ENCODE measurements around the gene ADGRG6. TPM values are rescaled to one million over a fixed set of nuclear protein-coding genes. Genes with fewer than 3 reads are reported as not detected.
"Not testable (repeated sequence)": the region's sequence is repeated elsewhere in the genome, so short reads cannot be mapped to it uniquely, and the experiment has no call there.

Gene ADGRG6
- total RNA-seq, 1 donor from 2014 or later, result 0.07 TPM

DNA sequence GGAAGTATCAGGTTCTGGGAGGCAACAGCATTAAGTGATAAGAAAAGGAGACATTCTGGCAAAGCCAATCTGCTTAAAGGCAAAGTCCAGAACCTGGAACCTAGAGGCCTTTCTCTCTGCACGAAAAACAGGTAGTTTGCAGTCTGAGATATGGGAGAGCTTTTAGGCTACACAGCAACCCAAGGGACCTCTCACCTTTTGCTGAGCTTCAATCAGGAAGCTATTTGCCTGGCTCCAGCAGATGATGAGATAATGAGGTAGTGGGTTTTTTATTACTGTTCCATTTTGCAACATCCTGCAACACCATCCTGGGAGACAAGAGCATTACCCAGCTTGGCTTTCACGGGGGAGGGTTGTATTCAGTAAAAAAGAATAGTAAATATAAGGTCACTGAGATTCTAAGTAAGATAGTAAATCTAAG is 143.1 kb downstream of the ADGRG6 start:
- Mint-ChIP-seq H3K4me3 (ENCODE audit: low read depth) (no peak overlapping the region), H3K27ac (no peak overlapping the region), H3K9me3 (no peaks in the 10 kb centered on the region), H3K4me1 (ENCODE audit: low read depth) (no peaks in the 10 kb centered on the region), H3K36me3 (ENCODE audit: low read depth) (no peaks in the 10 kb centered on the region), H3K27me3 (ENCODE audit: low read depth) (peaks cover 5% of the 10 kb centered on the region)
- intact Hi-C loops (cut with micrococcal nuclease), result no loop called here
- no peak for DNase-seq (ENCODE audit: low spot score)

DNA sequence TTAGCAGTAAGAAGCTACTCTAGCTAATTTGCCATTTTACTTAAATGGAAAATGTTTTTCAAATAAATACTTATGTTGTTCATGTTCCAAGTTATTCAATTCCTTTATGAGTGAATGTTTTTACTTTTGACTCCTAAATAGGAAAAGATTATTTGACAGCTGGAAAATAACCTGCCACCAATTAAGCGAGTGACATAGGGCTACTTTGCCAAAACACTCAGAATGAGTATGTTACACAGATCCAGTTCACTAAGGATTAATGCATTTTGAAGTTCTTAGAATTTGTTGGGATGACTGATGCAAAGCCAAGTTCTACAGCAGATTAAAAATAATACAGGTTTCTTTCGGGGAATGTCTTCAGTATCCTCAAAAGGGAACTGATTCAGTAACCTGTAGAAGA is 144.4 kb downstream of the ADGRG6 start:
- intact Hi-C loops (cut with micrococcal nuclease), result no loop called here
- no peak for DNase-seq (ENCODE audit: low spot score)
- Mint-ChIP-seq H3K27me3 (ENCODE audit: low read depth) (peaks cover 5% of the 10 kb centered on the region), H3K36me3 (ENCODE audit: low read depth) (no peaks in the 10 kb centered on the region), H3K4me1 (ENCODE audit: low read depth) (no peaks in the 10 kb centered on the region), H3K27ac (no peak overlapping the region), H3K4me3 (ENCODE audit: low read depth) (no peak overlapping the region), H3K9me3 (no peaks in the 10 kb centered on the region)

DNA sequence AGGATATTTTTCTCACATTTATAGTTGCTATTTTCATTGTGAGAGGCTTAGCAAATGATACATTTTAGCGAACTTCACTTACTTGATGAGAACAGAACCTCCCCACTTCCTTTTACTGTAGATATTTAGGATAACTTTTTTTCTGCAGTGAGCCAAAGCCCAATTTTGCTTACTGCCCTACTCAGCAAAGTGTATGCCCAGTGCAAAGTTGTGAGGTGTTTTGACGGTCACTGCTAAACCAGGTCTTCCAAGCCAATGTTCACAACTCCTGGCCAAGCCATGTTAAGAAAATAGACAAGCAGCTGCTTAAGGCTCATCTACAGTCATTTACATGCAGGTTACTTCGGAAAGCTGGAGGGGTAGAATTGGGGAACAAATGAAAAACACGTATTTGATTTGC is 144.8 kb downstream of the ADGRG6 start:
- no peaks in the 10 kb centered on the region for H3K4me1 Mint-ChIP-seq (ENCODE audit: low read depth)
- no peak for DNase-seq (ENCODE audit: low spot score)
- H3K27ac Mint-ChIP-seq, result no peak overlapping the region
- H3K4me3 Mint-ChIP-seq (ENCODE audit: low read depth), result no peak overlapping the region
- no peaks in the 10 kb centered on the region for H3K9me3 Mint-ChIP-seq
- peaks cover 5% of the 10 kb centered on the region for H3K27me3 Mint-ChIP-seq (ENCODE audit: low read depth)
- intact Hi-C loops (cut with micrococcal nuclease), result no loop called here
- no peaks in the 10 kb centered on the region for H3K36me3 Mint-ChIP-seq (ENCODE audit: low read depth)

DNA sequence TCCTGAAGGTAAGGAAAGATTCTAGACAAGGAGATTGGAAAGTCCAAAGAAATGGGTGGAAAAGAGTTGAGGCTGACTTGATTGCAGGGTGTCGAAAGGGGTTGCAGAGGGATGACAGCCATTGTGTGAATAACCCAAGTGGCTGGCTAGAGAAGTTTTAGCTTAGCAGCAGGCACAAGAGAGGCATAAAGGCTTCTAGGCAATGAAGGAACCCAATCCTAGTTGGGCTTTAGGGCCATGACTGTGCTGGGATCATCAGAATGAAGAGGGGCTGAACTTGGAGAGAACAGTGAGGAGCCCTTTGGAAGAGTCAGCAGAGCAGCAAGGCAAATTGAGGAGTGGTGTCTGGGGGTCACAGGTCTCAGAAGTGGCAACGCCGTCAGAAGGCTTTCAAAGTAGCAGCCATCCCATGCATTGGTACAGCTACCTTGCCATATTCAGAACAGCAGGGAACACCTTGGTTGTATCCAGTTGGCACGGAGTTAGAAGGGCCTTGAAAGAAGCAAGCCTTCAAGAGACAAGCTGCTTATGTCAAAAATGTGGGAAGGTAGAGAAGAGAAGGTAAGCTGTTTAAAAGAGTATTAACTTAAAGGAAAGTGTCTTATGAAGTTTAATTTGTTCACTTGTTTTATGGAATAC is 146.4 kb downstream of the ADGRG6 start:
- intact Hi-C loops (cut with micrococcal nuclease), result no loop called here
- DNase-seq (ENCODE audit: low spot score), result no peak
- Mint-ChIP-seq H3K4me1 (ENCODE audit: low read depth) (no peaks in the 10 kb centered on the region), H3K9me3 (no peaks in the 10 kb centered on the region), H3K36me3 (ENCODE audit: low read depth) (no peaks in the 10 kb centered on the region), H3K4me3 (ENCODE audit: low read depth) (no peak overlapping the region), H3K27ac (no peak overlapping the region), H3K27me3 (ENCODE audit: low read depth) (peaks cover 7% of the 10 kb centered on the region)

DNA sequence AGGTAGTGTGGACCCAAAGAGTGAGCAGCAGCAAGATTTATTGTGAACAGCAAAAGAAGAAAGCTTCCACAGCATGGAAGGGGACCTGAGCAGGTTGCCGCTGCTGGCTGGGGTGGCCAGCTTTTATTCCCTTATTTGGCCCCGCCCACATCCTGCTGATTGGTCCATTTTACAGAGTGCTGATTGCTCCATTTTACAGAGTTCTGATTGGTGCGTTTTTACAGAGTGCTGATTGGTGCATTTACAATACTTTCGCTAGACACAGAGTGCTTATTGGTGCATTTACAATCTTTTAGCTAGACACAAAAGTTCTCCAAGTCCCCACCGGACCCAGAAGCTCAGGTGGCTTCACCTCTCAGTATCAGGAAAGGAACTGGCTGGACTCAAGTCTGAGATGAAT is 149.0 kb downstream of the ADGRG6 start:
- H3K27ac Mint-ChIP-seq; DNase-seq (ENCODE audit: low spot score); H3K4me3 Mint-ChIP-seq (ENCODE audit: low read depth); H3K27me3 Mint-ChIP-seq (ENCODE audit: low read depth); H3K36me3 Mint-ChIP-seq (ENCODE audit: low read depth); intact Hi-C loops (cut with micrococcal nuclease); H3K4me1 Mint-ChIP-seq (ENCODE audit: low read depth); H3K9me3 Mint-ChIP-seq: not testable (repeated sequence)

DNA sequence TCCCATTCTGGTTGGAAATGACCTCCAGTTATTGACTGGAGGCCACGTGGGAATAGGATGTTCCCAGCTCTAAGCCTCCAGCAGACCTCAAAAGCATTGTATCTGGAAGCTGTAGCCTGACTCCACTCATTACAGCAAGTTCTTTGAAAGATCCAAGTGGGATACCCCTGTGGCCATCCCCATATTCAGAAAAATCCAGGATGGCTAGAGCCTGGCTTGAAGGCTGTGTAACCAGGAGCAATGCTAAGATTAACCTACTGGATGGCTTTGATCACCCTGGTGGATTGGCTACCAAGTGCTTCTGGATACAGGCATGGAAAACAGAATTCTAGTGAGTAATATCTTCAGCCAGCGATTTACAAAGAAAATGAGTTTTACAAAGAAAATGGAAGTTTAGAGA is 151.2 kb downstream of the ADGRG6 start:
- no peaks in the 10 kb centered on the region for H3K4me1 Mint-ChIP-seq (ENCODE audit: low read depth)
- intact Hi-C loops (cut with micrococcal nuclease), result no loop called here
- DNase-seq (ENCODE audit: low spot score), result no peak
- peaks cover 2% of the 10 kb centered on the region for H3K27me3 Mint-ChIP-seq (ENCODE audit: low read depth)
- H3K4me3 Mint-ChIP-seq (ENCODE audit: low read depth), result no peak overlapping the region
- no peaks in the 10 kb centered on the region for H3K36me3 Mint-ChIP-seq (ENCODE audit: low read depth)
- H3K27ac Mint-ChIP-seq, result no peak overlapping the region
- H3K9me3 Mint-ChIP-seq, result no peaks in the 10 kb centered on the region

DNA sequence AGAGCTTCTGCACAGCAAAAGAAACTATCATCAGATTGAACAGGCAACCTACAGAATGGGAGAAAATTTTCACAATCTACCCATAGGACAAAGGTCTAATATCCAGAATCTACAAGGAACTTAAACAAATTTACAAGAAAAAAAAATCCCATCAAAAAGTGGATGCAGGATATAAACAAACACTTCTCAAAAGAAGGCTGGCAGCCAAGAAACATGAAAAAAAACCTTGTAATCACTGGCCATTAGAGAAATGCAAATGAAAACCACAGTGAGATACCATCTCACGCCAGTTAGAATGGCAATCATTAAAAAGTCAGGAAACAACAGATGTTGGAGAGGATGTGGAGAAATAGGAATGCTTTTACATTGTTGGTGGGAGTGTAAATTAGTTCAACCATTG is 152.4 kb downstream of the ADGRG6 start:
- H3K4me1 Mint-ChIP-seq (ENCODE audit: low read depth); H3K27me3 Mint-ChIP-seq (ENCODE audit: low read depth); H3K4me3 Mint-ChIP-seq (ENCODE audit: low read depth); H3K27ac Mint-ChIP-seq; DNase-seq (ENCODE audit: low spot score); H3K9me3 Mint-ChIP-seq; intact Hi-C loops (cut with micrococcal nuclease); H3K36me3 Mint-ChIP-seq (ENCODE audit: low read depth): not testable (repeated sequence)

DNA sequence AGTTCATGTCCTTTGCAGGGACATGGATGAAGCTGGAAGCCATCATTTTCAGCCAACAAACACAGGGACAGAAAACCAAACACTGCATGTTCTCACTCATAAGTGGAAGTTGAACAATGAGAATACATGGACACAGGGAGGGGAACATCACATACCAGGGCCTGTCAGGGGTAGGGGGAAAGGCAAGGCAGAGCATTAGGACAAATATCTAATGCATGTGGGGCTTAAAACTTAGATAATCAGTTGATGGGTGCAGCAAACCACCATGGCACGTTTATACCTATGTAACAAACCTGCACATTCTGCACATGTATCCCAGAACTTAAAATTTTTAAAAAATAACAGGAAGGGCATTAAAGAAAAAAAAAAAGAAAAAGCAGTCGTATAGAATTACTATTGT is 153.0 kb downstream of the ADGRG6 start:
- H3K27ac Mint-ChIP-seq; H3K36me3 Mint-ChIP-seq (ENCODE audit: low read depth); H3K27me3 Mint-ChIP-seq (ENCODE audit: low read depth); DNase-seq (ENCODE audit: low spot score); H3K4me1 Mint-ChIP-seq (ENCODE audit: low read depth); H3K4me3 Mint-ChIP-seq (ENCODE audit: low read depth); H3K9me3 Mint-ChIP-seq; intact Hi-C loops (cut with micrococcal nuclease): not testable (repeated sequence)

DNA sequence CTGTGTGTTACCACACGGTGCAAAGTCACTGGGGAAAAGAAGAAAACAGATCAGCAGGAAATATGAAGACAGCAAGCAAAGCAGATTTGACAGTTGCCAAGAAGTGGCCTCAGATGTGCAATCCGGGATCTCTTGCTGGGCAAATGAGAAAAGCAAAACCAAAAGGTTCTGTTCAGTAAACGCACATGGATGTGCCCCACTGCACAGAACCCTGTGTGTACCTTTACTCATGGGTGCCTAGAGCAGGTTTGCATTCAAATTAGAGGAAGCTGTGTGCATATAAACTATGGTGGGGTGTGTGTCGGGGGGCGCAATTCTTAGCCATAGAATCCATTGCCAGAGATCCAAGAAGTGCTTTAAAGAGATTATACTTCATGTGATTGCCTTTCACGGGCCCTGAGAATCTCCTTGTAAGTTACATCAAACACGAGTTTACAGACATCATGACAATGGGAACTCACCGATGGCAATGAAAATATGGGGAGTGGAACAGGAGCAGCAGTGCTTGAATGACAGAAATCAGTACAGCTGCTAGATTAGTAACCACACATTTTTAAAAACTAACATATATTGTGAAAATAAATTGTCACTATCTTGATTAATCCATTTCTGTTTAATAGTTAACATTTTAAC is 154.3 kb downstream of the ADGRG6 start:
- Mint-ChIP-seq H3K27ac (no peak overlapping the region), H3K9me3 (peaks cover 2% of the 10 kb centered on the region), H3K27me3 (ENCODE audit: low read depth) (peaks cover 2% of the 10 kb centered on the region), H3K4me1 (ENCODE audit: low read depth) (peaks cover 1% of the 10 kb centered on the region), H3K36me3 (ENCODE audit: low read depth) (no peaks in the 10 kb centered on the region), H3K4me3 (ENCODE audit: low read depth) (no peak overlapping the region)
- intact Hi-C loops (cut with micrococcal nuclease), result no loop called here
- no peak for DNase-seq (ENCODE audit: low spot score)

DNA sequence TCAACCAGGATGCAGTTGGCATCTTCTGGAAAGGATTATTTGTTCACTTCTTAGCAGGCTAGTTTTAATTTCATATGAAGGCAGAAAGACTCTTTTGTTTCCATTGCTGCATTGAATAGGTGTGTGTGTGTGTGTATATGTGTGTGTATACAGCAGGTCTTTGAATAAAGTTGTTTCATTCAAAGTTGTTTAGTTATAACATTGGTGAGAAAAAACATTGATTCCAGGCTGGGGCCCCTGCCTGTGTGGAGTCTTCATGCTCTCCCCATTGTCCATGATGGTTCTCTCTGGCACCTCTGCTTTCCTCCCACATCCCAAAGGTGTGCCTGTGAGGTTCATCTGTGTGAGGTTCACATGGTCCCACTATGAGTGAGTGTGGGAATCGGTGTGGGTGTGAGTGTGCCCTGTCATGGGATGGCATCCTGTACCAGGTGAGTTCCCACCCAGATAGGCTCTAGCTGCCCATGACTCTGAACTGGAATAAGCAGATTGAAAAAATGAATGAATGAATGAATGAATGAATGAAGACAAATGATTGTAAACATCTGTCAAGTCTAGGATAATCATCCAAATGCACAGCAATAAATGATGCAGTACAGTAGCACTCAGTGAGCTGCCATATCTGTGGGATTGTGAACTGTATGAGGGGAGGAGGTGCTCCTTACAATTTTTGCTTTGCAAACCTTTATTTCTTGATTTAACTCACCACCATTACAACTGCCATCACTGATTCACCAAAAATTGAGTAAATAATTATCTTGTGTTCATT is 156.0 kb downstream of the ADGRG6 start:
- Mint-ChIP-seq H3K36me3 (ENCODE audit: low read depth) (no peaks in the 10 kb centered on the region), H3K9me3 (peaks cover 18% of the 10 kb centered on the region)
- DNase-seq (ENCODE audit: low spot score), result no peak

DNA sequence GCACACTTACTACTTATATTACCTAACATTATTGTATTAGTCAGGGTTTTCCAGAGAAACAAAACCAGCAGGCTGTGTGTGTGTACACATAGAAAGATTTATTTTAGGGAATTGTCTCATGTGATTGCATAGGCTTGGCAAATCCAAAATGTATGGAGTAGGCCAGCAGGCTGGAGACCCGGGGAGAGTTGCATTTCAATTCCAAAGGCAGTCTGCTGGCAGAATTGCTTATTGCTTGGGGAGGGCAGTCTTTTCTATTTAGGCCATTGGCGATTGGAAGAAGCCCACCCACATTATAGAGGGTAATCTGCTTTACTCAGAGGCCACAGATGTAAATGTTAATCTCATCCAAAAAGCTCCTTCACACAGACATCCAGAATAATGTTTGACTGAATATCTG is 157.0 kb downstream of the ADGRG6 start:
- no peak overlapping the region for H3K4me3 Mint-ChIP-seq (ENCODE audit: low read depth)
- no peak overlapping the region for H3K27ac Mint-ChIP-seq
- no peaks in the 10 kb centered on the region for H3K36me3 Mint-ChIP-seq (ENCODE audit: low read depth)
- no peak for DNase-seq (ENCODE audit: low spot score)
- peaks cover 1% of the 10 kb centered on the region for H3K4me1 Mint-ChIP-seq (ENCODE audit: low read depth)
- H3K9me3 Mint-ChIP-seq, result peaks cover 23% of the 10 kb centered on the region
- no peaks in the 10 kb centered on the region for H3K27me3 Mint-ChIP-seq (ENCODE audit: low read depth)
- intact Hi-C loops (cut with micrococcal nuclease), result no loop called here

More for the DNA sequence above, 156.0 kb downstream of the ADGRG6 start:
- Mint-ChIP-seq H3K4me1 (ENCODE audit: low read depth) (peaks cover 1% of the 10 kb centered on the region), H3K27me3 (ENCODE audit: low read depth) (no peaks in the 10 kb centered on the region), H3K4me3 (ENCODE audit: low read depth) (no peak overlapping the region), H3K27ac (no peak overlapping the region)
- intact Hi-C loops (cut with micrococcal nuclease), result no loop called here

DNA sequence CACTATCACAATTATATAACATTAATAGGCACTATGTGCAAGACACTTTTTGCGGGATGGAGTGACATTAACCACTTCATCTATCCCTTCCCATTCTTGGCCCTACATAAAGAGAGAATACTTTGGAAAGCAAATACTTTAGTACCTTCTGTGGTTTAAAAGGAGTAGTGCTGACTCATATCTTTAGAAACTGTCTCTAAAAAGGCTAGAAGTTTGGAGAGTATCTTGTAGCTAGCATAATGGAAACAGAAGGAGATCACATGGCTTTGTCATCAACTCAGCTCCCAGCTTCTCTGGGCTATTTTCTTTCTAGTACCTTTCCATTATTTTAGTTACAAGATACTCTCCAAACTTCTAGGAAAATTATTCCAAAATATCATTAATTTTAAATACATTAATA is 157.5 kb downstream of the ADGRG6 start:
- intact Hi-C loops (cut with micrococcal nuclease), result no loop called here
- Mint-ChIP-seq H3K36me3 (ENCODE audit: low read depth) (no peaks in the 10 kb centered on the region), H3K9me3 (peaks cover 23% of the 10 kb centered on the region), H3K27me3 (ENCODE audit: low read depth) (no peaks in the 10 kb centered on the region), H3K4me1 (ENCODE audit: low read depth) (peaks cover 1% of the 10 kb centered on the region), H3K4me3 (ENCODE audit: low read depth) (no peak overlapping the region), H3K27ac (no peak overlapping the region)
- no peak for DNase-seq (ENCODE audit: low spot score)

DNA sequence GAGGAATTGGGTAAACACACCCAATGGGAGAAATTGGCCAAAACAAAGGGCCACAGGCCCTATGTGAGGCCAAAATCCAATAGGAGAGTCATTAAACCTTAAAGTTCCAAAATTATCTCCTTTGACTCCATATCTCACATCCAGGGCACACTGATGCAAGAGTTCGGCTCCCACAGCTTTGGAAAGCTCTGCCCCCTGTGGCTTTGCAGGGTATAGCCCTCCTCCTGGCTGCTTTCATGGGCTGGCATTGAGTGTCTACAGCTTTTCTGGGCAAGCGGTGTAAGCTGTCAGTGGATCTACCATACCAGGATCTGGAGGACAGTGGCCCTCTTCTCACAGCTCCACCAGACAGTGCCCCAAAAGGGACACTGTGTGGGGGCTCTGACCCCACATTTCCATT is 160.5 kb downstream of the ADGRG6 start:
- H3K9me3 Mint-ChIP-seq, result peaks cover 23% of the 10 kb centered on the region
- no peak overlapping the region for H3K4me3 Mint-ChIP-seq (ENCODE audit: low read depth)
- H3K36me3 Mint-ChIP-seq (ENCODE audit: low read depth), result no peaks in the 10 kb centered on the region
- no peak overlapping the region for H3K27ac Mint-ChIP-seq
- peaks cover 1% of the 10 kb centered on the region for H3K4me1 Mint-ChIP-seq (ENCODE audit: low read depth)
- peaks cover 2% of the 10 kb centered on the region for H3K27me3 Mint-ChIP-seq (ENCODE audit: low read depth)
- intact Hi-C loops (cut with micrococcal nuclease), result no loop called here
- no peak for DNase-seq (ENCODE audit: low spot score)
